AML-193 (cell line): ENCODE measurements around the gene DSTN.

Experiments used
- DNase-seq, 2 experiments: peaks; one replicate each; lab custom pipeline; 2025; lab: John Stamatoyannopoulos, UW

DSTN gene

GRCh38 chr20:17580895-17581294 is 11.0 kb downstream of the DSTN start:
- DNase-seq: no peak

- no peak for DNase-seq
Observed at GRCh38 chr20:17583126-17583525, 13.3 kb downstream of the DSTN start.

GRCh38 chr20:17584689-17585088 is 14.8 kb downstream of the DSTN start:
- no peak for DNase-seq

GRCh38 chr20:17586250-17586649 is 16.4 kb downstream of the DSTN start:
- DNase-seq: no peak

GRCh38 chr20:17587148-17587547 is 17.3 kb downstream of the DSTN start:
- DNase-seq: no peak

GRCh38 chr20:17587824-17588223 is 17.9 kb downstream of the DSTN start:
- DNase-seq: no peak

- DNase-seq: no peak
Observed at GRCh38 chr20:17589161-17589834, 19.4 kb downstream of the DSTN start.

- DNase-seq: no peak
Observed at GRCh38 chr20:17590245-17590644, 20.4 kb downstream of the DSTN start.

GRCh38 chr20:17593902-17594301 is 24.0 kb downstream of the DSTN start:
- no peak for DNase-seq

- DNase-seq: no peak
Observed at GRCh38 chr20:17594443-17594842, 24.6 kb downstream of the DSTN start.

GRCh38 chr20:17595856-17596255 is 26.0 kb downstream of the DSTN start:
- DNase-seq: no peak

GRCh38 chr20:17598013-17598550 is 28.2 kb downstream of the DSTN start:
- no peak for DNase-seq

- no peak for DNase-seq
Observed at GRCh38 chr20:17601957-17602356, 32.1 kb downstream of the DSTN start.

GRCh38 chr20:17602493-17602892 is 32.6 kb downstream of the DSTN start:
- no peak for DNase-seq

- DNase-seq: no peak
Observed at GRCh38 chr20:17605131-17605660, 35.3 kb downstream of the DSTN start.

- no peak for DNase-seq
Observed at GRCh38 chr20:17606001-17606400, 36.1 kb downstream of the DSTN start.

- no peak for DNase-seq
Observed at GRCh38 chr20:17608701-17609497, 39.0 kb downstream of the DSTN start.

- DNase-seq: no peak
Observed at GRCh38 chr20:17609811-17610377, 40.0 kb downstream of the DSTN start.

- DNase-seq: no peak
Observed at GRCh38 chr20:17610566-17611289, 40.9 kb downstream of the DSTN start.

- DNase-seq: no peak
Observed at GRCh38 chr20:17611290-17611539, 41.3 kb downstream of the DSTN start.

- no peak for DNase-seq
Observed at GRCh38 chr20:17611540-17612286, 41.8 kb downstream of the DSTN start.
